Liver (tissue), 9 donors: ENCODE measurements around the gene SOCS2. TPM values are rescaled to one million over a fixed set of nuclear protein-coding genes. Genes with fewer than 3 reads are reported as not detected.

Source experiments
- DNase-seq: peaks from one replicate; pipeline ENCODE4 v3.0.0-alpha.2; 2017; ENCODE audit warnings: low spot score
- H3K27ac ChIP-seq, 2 donors: one replicate each; pipeline ENCODE4 v1.7.0; 2013; ENCODE audit warnings: inconsistent platforms in 2 of 2, low read length in 2 of 2, control low read depth in 1 of 2, low read depth in 1 of 2, mild to moderate bottlenecking in 1 of 2
- H3K27me3 ChIP-seq, 4 donors: one replicate each; pipeline versions ENCODE4 v1.6.1 to v1.7.0; 2013; ENCODE audit warnings: low read length in 3 of 4, inconsistent platforms in 1 of 4, mild to moderate bottlenecking in 1 of 4, moderate library complexity in 1 of 4; ENCODE audit not compliant: control insufficient read depth in 4 of 4, insufficient read depth in 4 of 4
- H3K36me3 ChIP-seq, 4 donors: one replicate each; pipeline versions ENCODE4 v1.6.1 to v1.7.0; 2013; ENCODE audit warnings: low read length in 3 of 4, mild to moderate bottlenecking in 3 of 4, low read depth in 1 of 4, moderate library complexity in 1 of 4; ENCODE audit not compliant: control insufficient read depth in 4 of 4, insufficient read depth in 3 of 4
- H3K4me1 ChIP-seq, 4 donors: one replicate each; pipeline versions ENCODE4 v1.6.1 to v1.7.0; 2013; ENCODE audit warnings: low read length in 3 of 4, mild to moderate bottlenecking in 3 of 4, moderate library complexity in 1 of 4; ENCODE audit not compliant: control insufficient read depth in 4 of 4, insufficient read depth in 4 of 4
- H3K4me3 ChIP-seq, 3 donors: one replicate each; pipeline versions ENCODE4 v1.6.1 to v1.7.0; 2013; ENCODE audit warnings: low read length in 3 of 3, control low read depth in 1 of 3, low read depth in 1 of 3, mild to moderate bottlenecking in 1 of 3
- H3K9ac ChIP-seq, 2 donors: one replicate each; pipeline ENCODE4 v1.7.0; 2013; ENCODE audit warnings: low read length in 2 of 2, mild to moderate bottlenecking in 2 of 2, moderate library complexity in 2 of 2, control low read depth in 1 of 2, low read depth in 1 of 2
- H3K9me3 ChIP-seq, 4 donors: one replicate each; pipeline versions ENCODE4 v1.6.1 to v1.7.0; 2013; ENCODE audit warnings: low read length in 3 of 4; ENCODE audit not compliant: control insufficient read depth in 4 of 4
- FOXA2 ChIP-seq: IDR thresholded peaks from 2 replicates; pipeline ENCODE4 v1.6.1; 2016; ENCODE audit warnings: antibody characterized with exemption
- HNF4G ChIP-seq: IDR thresholded peaks from 2 replicates; pipeline ENCODE4 v1.6.1; 2016; ENCODE audit warnings: antibody characterized with exemption
- RAD21 ChIP-seq, 2 donors: IDR thresholded peaks; 2 replicates each; pipeline ENCODE4 v1.6.1; 2016; ENCODE audit warnings: antibody characterized with exemption in 2 of 2, mild to moderate bottlenecking in 2 of 2
- RXRA ChIP-seq, 2 donors: IDR thresholded peaks; 2 replicates each; pipeline ENCODE4 v1.6.1; 2017 to 2018; ENCODE audit warnings: antibody characterized with exemption in 2 of 2, mild to moderate bottlenecking in 1 of 2
- SP1 ChIP-seq: IDR thresholded peaks from 2 replicates; pipeline ENCODE4 v1.6.1; 2018; ENCODE audit warnings: antibody characterized with exemption, mild to moderate bottlenecking
- TAF1 ChIP-seq: conservative IDR thresholded peaks from 2 replicates; pipeline ENCODE4 v1.6.1; 2016; ENCODE audit warnings: antibody characterized with exemption, mild to moderate bottlenecking
- WGBS: extraction: QIAGEN DNeasy Blood & Tissue Kit; methylation state at CpG from one replicate; pipeline ENCODE4 v1.1.7; 2013; 5-methylcytosine and 5-hydroxymethylcytosine counted together
- polyA plus RNA-seq, 2 donors: library from polyadenylated mRNA; stranded (reverse) in 1 of 2; unstranded in 1 of 2; fragments of 200-250 nt in 1 of 2; fragments of >200 nt in 1 of 2; fragmentation: Nextera tagmentation in 1 of 2; extraction: Ambion mirVana in 1 of 2; gene quantifications; one replicate each; pipeline versions ENCODE4 v1.2.1 to v1.2.3, GENCODE V29; 2013 to 2015
- total RNA-seq, 2 donors: library from RNA; depleted of rRNA; stranded (reverse); fragments of >200 nt; gene quantifications; one replicate each; pipeline ENCODE4 v1.2.3, GENCODE V29; 2014
- TF ChIP-seq, protein P1 (sequence below): fragments of 150-350 bp; IDR thresholded peaks from 2 replicates; pipeline ENCODE4 v1.5.1; 2017; ENCODE audit warnings: improper control_type of control experiment, low read depth, low read length; ENCODE audit not compliant: missing input control
- TF ChIP-seq, protein P2 (sequence below): IDR thresholded peaks from 2 replicates; pipeline ENCODE4 v1.6.1; 2016; ENCODE audit warnings: antibody characterized with exemption
- donor health status: healthy.
- donor health status: healthy.
- donor health status: healthy.
- donor health status: healthy.
- donor health status: healthy.

SOCS2 gene
- total and polyA plus RNA-seq, 4 donors: 7.0 to 66.3 (median 34.4) TPM

DNA sequence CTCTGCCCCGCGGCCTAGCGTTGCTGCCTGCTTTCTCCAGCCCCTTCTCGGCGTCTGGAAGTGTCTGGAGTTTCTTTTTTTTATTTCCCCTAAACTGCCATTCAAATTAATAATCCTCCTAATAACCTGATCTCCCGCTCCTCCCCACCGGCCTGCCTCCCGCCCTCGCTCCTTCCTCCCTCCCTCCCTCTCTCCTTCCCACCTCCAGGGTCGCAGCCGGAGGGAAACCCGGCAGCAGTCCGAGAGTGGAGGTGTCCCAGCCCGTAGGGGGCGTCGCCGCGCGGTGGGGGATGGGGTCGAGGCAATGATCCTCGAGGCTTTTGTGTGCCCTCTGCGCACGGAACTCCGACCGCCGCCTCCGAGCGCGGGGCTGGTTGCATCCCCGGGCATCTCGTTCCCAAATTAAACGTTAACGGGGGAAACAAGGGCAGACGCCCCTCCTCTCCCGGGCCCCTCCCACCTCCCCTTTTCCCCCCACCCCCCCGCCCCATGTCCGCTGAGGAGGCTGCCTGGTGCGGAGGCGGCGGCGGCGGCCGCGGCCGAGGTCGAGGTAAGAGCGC lies 1.0 kb upstream of the SOCS2 start:
- under 1% methylated on average over 47 of the region's 47 CpGs for WGBS
- peaks cover 0 to 29% (median 16%) of the 10 kb centered on the region in 4 donors for H3K4me1 ChIP-seq

DNA sequence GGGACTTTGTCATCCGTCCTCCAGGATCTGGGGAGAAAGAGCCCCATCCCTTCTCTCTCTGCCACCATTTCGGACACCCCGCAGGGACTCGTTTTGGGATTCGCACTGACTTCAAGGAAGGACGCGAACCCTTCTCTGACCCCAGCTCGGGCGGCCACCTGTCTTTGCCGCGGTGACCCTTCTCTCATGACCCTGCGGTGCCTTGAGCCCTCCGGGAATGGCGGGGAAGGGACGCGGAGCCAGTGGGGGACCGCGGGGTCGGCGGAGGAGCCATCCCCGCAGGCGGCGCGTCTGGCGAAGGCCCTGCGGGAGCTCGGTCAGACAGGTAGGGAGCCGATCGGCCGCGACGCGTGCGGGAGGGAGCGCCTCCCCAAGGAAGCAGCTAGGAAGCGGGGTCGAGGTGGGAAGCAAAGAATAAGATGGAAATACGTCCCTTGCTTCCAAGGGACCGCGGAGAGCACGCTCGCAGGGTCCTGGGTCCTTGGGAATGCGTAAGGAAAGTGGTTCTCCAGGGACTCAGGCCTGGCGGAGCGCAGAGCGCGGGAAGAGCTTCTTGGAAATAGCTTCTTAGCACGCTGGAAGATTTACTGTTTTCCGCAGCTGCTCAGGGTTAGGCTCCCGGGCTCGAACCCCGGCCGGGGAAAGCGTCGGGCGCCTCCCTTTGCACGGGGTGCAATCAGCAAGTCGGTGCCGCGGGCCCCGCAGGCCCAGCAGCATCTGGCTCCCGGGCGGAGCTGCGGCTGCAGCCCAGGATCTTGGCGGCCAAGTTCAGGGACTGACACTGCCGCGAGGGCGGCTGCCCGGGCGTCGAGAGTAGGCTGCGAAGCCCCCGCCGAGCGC lies 457 bp downstream of the SOCS2 start:
- peak overlapping the region; percentile 78 to 96 (median 96) for H3K4me3 ChIP-seq
- peaks cover 0 to 26% (median 12%) of the 10 kb centered on the region in 4 donors for H3K4me1 ChIP-seq
- 2% methylated on average over 75 of the region's 75 CpGs for WGBS
- H3K9me3 ChIP-seq: no peaks in the 10 kb centered on the region
- H3K36me3 ChIP-seq: peaks cover 0 to 21% (median 10%) of the 10 kb centered on the region in 4 donors
- DNase-seq: peak; percentile 52
- H3K27ac ChIP-seq: peak overlapping the region; percentile 66 to 96
- TF ChIP-seq, protein P1, sequence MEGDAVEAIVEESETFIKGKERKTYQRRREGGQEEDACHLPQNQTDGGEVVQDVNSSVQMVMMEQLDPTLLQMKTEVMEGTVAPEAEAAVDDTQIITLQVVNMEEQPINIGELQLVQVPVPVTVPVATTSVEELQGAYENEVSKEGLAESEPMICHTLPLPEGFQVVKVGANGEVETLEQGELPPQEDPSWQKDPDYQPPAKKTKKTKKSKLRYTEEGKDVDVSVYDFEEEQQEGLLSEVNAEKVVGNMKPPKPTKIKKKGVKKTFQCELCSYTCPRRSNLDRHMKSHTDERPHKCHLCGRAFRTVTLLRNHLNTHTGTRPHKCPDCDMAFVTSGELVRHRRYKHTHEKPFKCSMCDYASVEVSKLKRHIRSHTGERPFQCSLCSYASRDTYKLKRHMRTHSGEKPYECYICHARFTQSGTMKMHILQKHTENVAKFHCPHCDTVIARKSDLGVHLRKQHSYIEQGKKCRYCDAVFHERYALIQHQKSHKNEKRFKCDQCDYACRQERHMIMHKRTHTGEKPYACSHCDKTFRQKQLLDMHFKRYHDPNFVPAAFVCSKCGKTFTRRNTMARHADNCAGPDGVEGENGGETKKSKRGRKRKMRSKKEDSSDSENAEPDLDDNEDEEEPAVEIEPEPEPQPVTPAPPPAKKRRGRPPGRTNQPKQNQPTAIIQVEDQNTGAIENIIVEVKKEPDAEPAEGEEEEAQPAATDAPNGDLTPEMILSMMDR: no peak
- TF ChIP-seq FOXA2 (no peak), HNF4G (no peak), TAF1 (no peak)
- peak overlapping the region; percentile 81 to 85 for H3K9ac ChIP-seq
- H3K27me3 ChIP-seq: no peaks in the 10 kb centered on the region

More for the DNA sequence above, 1.0 kb upstream of the SOCS2 start:
- Histone ChIP-seq H3K36me3 (peaks cover 0 to 20% (median 8%) of the 10 kb centered on the region in 4 donors), H3K4me3 (peak overlapping the region; percentile 78 to 96 (median 96)), H3K27me3 (no peaks in the 10 kb centered on the region), H3K9ac (peak overlapping the region; percentile 33 to 81), H3K9me3 (no peaks in the 10 kb centered on the region), H3K27ac (peak overlapping the region; percentile 86 to 96)
- TF ChIP-seq, protein P2, sequence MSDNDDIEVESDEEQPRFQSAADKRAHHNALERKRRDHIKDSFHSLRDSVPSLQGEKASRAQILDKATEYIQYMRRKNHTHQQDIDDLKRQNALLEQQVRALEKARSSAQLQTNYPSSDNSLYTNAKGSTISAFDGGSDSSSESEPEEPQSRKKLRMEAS: no peak
- TF ChIP-seq TAF1: peak; percentile 30
- no peak for TF ChIP-seq RAD21 (IDR thresholded peaks at IDR 0.05)
- TF ChIP-seq SP1: peak; percentile 40
- no peak for TF ChIP-seq FOXA2
- TF ChIP-seq RXRA (IDR thresholded peaks at IDR 0.05): peak in 1 of 2 donors; percentile 44
- TF ChIP-seq HNF4G: no peak
- peak; percentile 83 for DNase-seq

DNA sequence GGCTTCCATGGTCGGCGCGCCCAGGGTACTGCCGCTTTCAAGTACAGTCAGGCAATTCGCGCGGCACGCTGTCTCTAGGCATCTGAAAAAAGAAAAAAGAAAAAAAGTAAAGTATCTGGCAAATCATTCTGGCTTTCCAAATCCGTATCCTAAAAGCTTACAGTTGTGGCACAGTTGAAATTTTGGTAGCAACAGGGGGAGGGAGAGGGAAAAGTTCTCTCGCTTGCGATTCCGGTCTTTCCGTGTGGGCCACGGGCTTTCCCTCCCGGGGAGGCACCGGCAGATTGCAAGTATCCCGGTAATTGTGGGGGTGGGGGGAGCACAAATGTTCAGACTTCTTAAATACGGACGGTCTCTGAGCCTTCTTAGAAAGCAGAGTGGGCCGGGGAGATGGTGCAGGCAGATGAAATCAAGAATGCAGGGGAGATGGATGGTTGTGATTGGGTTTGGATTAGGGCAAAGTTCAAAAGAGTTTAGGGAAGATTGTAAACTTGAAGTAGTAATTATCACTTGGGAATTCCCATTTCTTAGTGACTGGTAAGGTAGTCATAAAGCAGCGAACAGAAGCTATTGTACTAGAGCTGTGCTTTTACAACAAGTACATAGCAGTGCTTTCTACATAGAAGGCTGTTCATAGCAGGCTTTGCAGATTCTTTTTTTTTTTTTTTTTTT lies 1.2 kb downstream of the SOCS2 start:
- DNase-seq: no peak
- Histone ChIP-seq H3K9me3 (no peaks in the 10 kb centered on the region), H3K36me3 (peaks cover 0 to 26% (median 10%) of the 10 kb centered on the region in 4 donors), H3K4me1 (peaks cover 0 to 22% (median 10%) of the 10 kb centered on the region in 4 donors), H3K27ac (peak overlapping the region; percentile 66 to 96), H3K9ac (peak overlapping the region; percentile 52 to 81), H3K4me3 (peak overlapping the region; percentile 78 to 96 (median 96)), H3K27me3 (no peaks in the 10 kb centered on the region)
- 17% methylated on average over 21 of the region's 21 CpGs for WGBS
- TF ChIP-seq, protein P2: no peak
- TF ChIP-seq RXRA (IDR thresholded peaks at IDR 0.05): peak in 1 of 2 donors; percentile 7
